Brain microvascular endothelial cell (primary cell): Measurements from ENCODE around the gene PCBP3.

Experiments used
- DNase-seq: peaks from one replicate; pipeline ENCODE4 v3.0.0-alpha.2; 2020
- H3K27ac ChIP-seq: fragments of 250-450 bp; sonication (Bioruptor Pico); 2 replicates; pipeline ENCODE4 v1.5.1; 2020; ENCODE audit warnings: mild to moderate bottlenecking, moderate library complexity
- H3K27me3 ChIP-seq: fragments of 250-450 bp; sonication (Bioruptor Pico); replicated peaks from 2 replicates; pipeline ENCODE4 v1.5.1; 2020; ENCODE audit warnings: mild to moderate bottlenecking
- H3K36me3 ChIP-seq: fragments of 250-450 bp; sonication (Bioruptor Pico); replicated peaks from 2 replicates; pipeline ENCODE4 v1.5.1; 2020; ENCODE audit warnings: mild to moderate bottlenecking
- H3K4me3 ChIP-seq: 2 replicates; pipeline ENCODE4 v1.5.1; 2011; ENCODE audit warnings: low read depth, mild to moderate bottlenecking, control low read depth, low read length, moderate library complexity
- in situ Hi-C: cut with HindIII; loops from 2 replicates; pipeline ENCODE4 v1.10.0; 2017; ENCODE audit warnings: low sequenced_read_pairs, low pct_ligation_motif_present
- TF ChIP-seq, protein P1 (sequence below): IDR thresholded peaks from 2 replicates; pipeline ENCODE4 v1.5.1; 2011; ENCODE audit warnings: low read depth, mild to moderate bottlenecking, moderate library complexity, low read length, control low read depth, inconsistent platforms; ENCODE audit errors: missing control alignments

Gene PCBP3

DNA sequence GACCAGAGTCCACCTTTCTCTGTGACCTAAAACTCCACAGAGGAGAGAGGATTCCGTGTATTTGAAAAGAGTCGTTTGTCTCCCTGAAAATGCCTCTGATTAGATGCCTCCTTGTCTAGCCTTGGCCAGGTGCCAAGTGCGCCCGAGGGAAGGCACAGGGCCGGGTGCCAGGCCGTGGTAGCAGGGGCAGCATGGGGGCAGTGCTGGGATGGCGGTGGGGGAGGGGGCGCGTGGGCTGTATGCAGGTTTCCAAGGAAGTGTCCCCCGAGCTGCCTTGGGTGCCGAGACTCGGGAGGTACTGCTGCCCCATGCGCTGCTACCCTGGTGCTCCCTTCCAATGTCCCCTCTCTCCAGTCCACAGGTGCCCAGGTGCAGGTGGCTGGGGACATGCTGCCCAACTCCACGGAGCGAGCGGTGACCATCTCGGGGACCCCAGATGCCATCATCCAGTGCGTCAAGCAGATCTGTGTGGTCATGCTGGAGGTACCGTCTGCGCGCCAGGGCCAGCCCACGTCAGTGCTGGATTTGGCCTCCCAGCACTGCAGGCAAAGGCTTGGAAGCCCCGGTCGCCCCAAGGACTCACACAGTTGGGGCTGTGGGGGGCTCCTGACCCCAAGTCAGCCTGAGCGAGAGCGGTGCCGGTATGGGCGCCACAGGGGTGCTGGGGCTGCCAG is 267.2 kb downstream of the PCBP3 start:
- Histone ChIP-seq H3K36me3 (no peaks in the 10 kb centered on the region), H3K27ac (no peak overlapping the region), H3K27me3 (no peaks in the 10 kb centered on the region), H3K4me3 (no peak overlapping the region)
- no peak for DNase-seq
- in situ Hi-C loops, result no loop called here
- TF ChIP-seq, protein P1, sequence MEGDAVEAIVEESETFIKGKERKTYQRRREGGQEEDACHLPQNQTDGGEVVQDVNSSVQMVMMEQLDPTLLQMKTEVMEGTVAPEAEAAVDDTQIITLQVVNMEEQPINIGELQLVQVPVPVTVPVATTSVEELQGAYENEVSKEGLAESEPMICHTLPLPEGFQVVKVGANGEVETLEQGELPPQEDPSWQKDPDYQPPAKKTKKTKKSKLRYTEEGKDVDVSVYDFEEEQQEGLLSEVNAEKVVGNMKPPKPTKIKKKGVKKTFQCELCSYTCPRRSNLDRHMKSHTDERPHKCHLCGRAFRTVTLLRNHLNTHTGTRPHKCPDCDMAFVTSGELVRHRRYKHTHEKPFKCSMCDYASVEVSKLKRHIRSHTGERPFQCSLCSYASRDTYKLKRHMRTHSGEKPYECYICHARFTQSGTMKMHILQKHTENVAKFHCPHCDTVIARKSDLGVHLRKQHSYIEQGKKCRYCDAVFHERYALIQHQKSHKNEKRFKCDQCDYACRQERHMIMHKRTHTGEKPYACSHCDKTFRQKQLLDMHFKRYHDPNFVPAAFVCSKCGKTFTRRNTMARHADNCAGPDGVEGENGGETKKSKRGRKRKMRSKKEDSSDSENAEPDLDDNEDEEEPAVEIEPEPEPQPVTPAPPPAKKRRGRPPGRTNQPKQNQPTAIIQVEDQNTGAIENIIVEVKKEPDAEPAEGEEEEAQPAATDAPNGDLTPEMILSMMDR, result no peak

DNA sequence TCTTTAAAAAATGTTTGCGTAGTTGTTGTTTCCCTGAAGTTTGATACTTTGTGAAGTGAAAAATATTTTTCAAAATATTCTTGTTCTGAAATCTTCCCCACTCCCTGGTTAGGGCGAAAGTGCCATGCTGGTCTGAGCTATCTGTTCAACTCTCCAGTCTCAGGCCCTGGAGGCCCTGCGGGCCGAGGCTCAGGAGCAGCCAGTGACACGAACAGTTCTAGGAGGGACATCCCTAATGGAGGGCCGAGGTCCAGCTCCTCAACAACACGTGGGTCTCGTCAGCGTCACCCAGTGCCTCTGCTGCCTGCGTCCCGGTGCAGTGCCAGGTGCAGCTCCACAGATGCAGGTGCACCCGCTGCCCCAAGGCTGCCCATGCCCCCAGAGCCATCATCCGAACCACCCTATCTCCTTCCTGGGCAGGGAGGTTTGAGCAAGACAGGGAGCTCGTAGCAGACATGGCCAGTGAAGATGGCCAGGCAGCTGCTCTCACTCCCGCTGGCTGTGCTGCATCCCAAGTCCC is 268.3 kb downstream of the PCBP3 start:
- H3K27me3 ChIP-seq, result no peaks in the 10 kb centered on the region
- no peak overlapping the region for H3K27ac ChIP-seq
- no peak for DNase-seq
- TF ChIP-seq, protein P1, result no peak
- in situ Hi-C loops, result no loop called here
- H3K36me3 ChIP-seq, result no peaks in the 10 kb centered on the region
- H3K4me3 ChIP-seq, result no peak overlapping the region

DNA sequence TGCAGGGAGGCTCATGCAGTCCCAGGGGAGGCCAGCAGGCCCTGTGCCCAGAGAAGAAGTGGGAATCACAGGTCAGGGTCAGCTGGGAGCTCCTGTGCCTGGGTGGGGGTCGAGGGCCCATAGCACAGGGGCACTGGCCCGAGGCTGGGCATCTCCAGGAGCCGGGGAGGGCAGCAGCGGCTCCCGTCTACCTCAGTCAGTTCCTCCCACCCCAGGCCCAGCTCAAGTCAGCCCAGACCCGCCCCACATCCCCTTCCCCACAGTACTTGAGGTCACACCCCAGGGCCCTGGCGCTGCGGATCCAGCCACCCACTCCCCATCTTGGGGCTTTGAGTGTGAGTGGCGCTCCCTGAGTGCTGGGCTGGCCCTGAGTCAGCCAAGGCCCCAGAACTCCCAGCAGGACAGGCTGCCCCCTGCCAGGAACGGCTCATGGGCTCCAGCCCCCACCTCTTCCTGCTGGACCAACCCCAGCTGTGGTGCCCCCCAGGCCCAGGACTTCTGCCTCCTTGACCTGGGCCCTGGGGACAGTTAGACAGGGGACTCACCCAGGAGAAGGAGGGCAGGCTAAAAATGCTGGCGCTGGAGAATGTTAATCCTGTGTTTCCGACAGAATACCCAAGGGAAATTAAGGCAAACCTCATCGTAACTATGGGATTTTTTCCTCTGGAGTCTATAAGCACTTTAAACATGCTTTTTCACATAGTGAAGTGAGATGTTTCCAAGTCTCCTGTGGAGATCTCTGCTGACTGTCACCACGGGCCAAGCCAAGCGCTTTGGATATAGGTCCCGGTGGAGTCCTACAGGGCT is 269.3 kb downstream of the PCBP3 start:
- H3K27me3 ChIP-seq, result no peaks in the 10 kb centered on the region
- H3K27ac ChIP-seq, result no peak overlapping the region
- no peak for DNase-seq
- in situ Hi-C loops, result no loop called here
- no peak overlapping the region for H3K4me3 ChIP-seq
- no peaks in the 10 kb centered on the region for H3K36me3 ChIP-seq
- TF ChIP-seq, protein P1, result no peak

DNA sequence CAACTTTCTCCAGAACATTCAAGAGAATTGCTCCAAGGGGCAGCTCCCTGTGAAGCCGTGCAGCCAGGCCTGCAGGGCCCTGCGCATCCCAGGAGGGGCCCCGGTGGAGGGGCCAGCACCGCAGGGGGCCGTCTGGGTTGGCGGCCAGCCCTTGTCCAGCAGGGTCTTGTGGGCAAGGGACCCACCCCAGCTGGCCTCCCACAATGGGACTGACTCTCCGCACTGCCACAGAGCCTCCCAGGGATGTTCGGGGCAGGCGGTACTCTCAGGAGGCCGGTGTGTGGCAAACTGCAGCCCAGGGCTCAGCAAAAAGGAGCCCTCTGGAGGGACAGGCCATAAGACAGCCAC is 269.9 kb downstream of the PCBP3 start:
- in situ Hi-C loops, result no loop called here
- no peaks in the 10 kb centered on the region for H3K27me3 ChIP-seq
- TF ChIP-seq, protein P1, result no peak
- no peak overlapping the region for H3K27ac ChIP-seq
- H3K4me3 ChIP-seq, result no peak overlapping the region
- DNase-seq, result no peak
- H3K36me3 ChIP-seq, result no peaks in the 10 kb centered on the region

DNA sequence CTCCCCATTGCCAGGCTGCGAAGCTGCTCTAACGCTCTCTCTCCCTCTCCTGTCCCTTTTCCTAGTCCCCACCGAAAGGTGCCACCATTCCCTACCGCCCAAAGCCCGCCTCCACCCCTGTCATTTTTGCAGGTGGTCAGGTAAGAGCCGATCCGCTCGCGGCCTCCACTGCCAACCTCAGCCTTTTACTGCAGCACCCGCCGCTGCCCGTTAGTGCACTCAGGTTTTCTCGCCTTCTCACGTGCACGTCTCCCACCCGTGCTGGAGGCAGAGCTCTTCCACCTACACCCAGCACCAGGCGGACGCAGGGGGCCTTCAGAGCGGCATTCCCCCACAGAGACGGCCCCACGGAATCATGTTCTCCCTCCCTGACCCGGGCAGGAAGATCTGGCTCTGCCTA is 270.4 kb downstream of the PCBP3 start:
- in situ Hi-C loops, result no loop called here
- DNase-seq, result no peak
- Histone ChIP-seq H3K27ac (no peak overlapping the region), H3K4me3 (no peak overlapping the region), H3K27me3 (no peaks in the 10 kb centered on the region), H3K36me3 (no peaks in the 10 kb centered on the region)
- TF ChIP-seq, protein P1, result no peak
